ENCODE data around the gene BICD1. TPM values are rescaled to one million over a fixed set of nuclear protein-coding genes. Genes with fewer than 3 reads are reported as not detected.

Gene BICD1
- total and polyA plus RNA-seq, 2 donors (not counting 3 experiments of a cell fraction or from before 2014, with no cell fraction given), result 12.2 to 51.0 TPM

GRCh38 chr12:32116897-32117296, 10.2 kb downstream of the BICD1 start:
- no peak for DNase-seq (ENCODE audit: low read depth, low spot score)
- no TSS peak for BruUV-seq (replicated peaks)
- H3K4me1 ChIP-seq (ENCODE audit: control insufficient read depth, extremely low read depth, insufficient read depth, low read length), result peaks cover 24% of the 10 kb centered on the region
- H2AFZ ChIP-seq (ENCODE audit: low read depth, low read length), result no peak overlapping the region
- no peak overlapping the region for H3K4me2 ChIP-seq (ENCODE audit: insufficient read depth, low read length)
- H3K9me1 ChIP-seq (replicated peaks; ENCODE audit: control insufficient read depth, extremely low read depth, insufficient read depth, low read length), result no peaks in the 10 kb centered on the region
- H3K27me3 ChIP-seq (ENCODE audit: control insufficient read depth in 2 of 2, insufficient read depth in 2 of 2, low read length in 2 of 2), result no peaks in the 10 kb centered on the region
- no peak for TF ChIP-seq CTCF (IDR thresholded peaks at IDR 0.05; ENCODE audit: extremely low read depth in 1 of 2, insufficient read depth in 1 of 2, low read depth in 1 of 2, low read length in 2 of 2)
- TF ChIP-seq GATA2 (IDR thresholded peaks at IDR 0.05; ENCODE audit: insufficient read depth, insufficient read length, low read depth, low read length), result no peak
- no peak for TF ChIP-seq POLR2A (IDR thresholded peaks at IDR 0.05; ENCODE audit: low read depth, low read length)
- TF ChIP-seq, protein P1, sequence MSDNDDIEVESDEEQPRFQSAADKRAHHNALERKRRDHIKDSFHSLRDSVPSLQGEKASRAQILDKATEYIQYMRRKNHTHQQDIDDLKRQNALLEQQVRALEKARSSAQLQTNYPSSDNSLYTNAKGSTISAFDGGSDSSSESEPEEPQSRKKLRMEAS (IDR thresholded peaks at IDR 0.05; ENCODE audit: insufficient read depth, insufficient read length), result no peak
- no peak for TF ChIP-seq JUN (IDR thresholded peaks at IDR 0.05; ENCODE audit: borderline replicate concordance, insufficient read depth, insufficient read length, low read depth)
- TF ChIP-seq EZH2 (IDR thresholded peaks at IDR 0.05; ENCODE audit: borderline replicate concordance, low read depth, low read length, severe bottlenecking), result no peak
- POLR2A ChIA-PET, result no interaction called here
- no peak for FAIRE-seq
- H3K79me2 ChIP-seq (ENCODE audit: control insufficient read depth, insufficient read depth, low read length), result peaks cover 30% of the 10 kb centered on the region
- CTCF ChIA-PET, result interaction anchor here (1.1 to 1.2 kb wide), 3 partner anchors 11 to 555 kb away, joined by 3 read pairs; no protein-coding TSS in a partner anchor
- H4K20me1 ChIP-seq (replicated peaks; ENCODE audit: control insufficient read depth, extremely low read depth, insufficient read depth, low read length), result no peaks in the 10 kb centered on the region
- no peak overlapping the region for H3K4me3 ChIP-seq (replicated peaks in 1 of 3; ENCODE audit: insufficient read depth in 1 of 3, low read depth in 1 of 3, low read length in 3 of 3)
- dilution Hi-C loops (cut with MboI; ENCODE audit: extremely low pct_ligation_motif_present, low sequenced_read_pairs) (no loop called here), intact Hi-C loops (cut with micrococcal nuclease) (loop anchor here (10.0 kb wide), 1 partner anchor 158 kb away; no protein-coding TSS in a partner anchor)
- no peak overlapping the region for H3K27ac ChIP-seq (ENCODE audit: insufficient read depth, low read depth, low read length)
- H3K9me3 ChIP-seq (replicated peaks; ENCODE audit: control insufficient read depth, insufficient read depth, low read length), result no peaks in the 10 kb centered on the region
- H3K9ac ChIP-seq (replicated peaks; ENCODE audit: extremely low read depth, insufficient read depth, low read length), result no peak overlapping the region
- H3K36me3 ChIP-seq (ENCODE audit: control insufficient read depth in 2 of 2, extremely low read depth in 1 of 2, insufficient read depth in 2 of 2, low read length in 2 of 2), result peaks cover 0 to 3% of the 10 kb centered on the region in 2 experiments
